OCI-M2 (cell line): ENCODE measurements around the gene KANTR.
"Not testable (repeated sequence)": the region's sequence is repeated elsewhere in the genome, so short reads cannot be mapped to it uniquely, and the experiment has no call there.

Experiments
- DNase-seq: peaks from one replicate; lab custom pipeline; 2025; ENCODE audit not compliant: unreplicated experiment; lab: John Stamatoyannopoulos, UW

Gene KANTR

DNA sequence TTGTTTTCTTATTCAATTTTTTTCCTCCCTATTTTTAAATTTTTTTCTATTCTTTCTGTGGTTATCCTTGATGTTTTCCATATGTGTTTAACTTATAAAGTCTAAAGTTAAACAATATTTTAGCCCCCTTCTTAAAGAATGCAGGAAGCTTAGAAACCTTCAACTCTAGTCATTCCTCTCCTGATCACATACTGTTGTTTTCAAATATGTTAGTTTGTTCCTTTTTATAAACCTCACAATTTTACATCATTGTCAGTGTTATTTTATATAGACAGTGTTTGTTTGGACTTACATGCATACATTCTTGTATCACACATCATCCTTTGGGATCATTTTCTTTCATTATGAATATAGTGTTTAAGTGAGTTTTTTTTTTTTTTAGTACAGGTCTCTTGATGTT, 31.6 kb downstream of the KANTR start:
- DNase-seq, result no peak

- DNase-seq, result no peak
Observed at GRCh38 chrX:53126377-53126776, 32.4 kb downstream of the KANTR start.

DNA sequence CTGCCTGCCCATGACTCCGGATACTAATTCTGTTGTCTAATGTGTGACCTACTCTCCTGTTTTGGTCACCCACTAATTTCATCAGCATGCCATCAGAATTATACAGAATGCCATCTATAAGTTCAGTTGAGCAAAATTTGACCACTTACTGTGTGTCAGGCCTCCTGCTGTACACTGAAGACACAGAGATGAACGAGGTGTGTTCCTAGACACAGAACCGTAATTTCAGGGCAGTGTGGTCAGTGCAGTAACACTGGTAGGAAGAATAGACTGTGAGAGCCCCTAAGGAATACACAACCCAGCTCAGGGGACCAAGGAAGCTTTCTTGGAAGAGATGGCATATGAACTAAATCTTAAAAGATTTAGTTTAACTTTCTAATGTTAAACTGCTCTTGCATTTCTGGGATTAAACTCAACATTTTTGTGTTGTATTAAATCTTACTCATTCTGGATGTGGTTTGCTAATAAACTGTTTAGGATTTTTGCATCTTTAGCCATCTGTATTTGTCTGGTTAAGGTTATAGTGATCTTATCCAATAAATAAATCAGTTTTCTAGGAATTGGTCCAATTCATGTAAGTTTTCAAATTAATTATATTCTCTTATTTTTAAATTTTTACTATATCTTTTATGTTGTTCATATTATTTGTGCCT, 34.3 kb downstream of the KANTR start:
- no peak for DNase-seq

GRCh38 chrX:53133400-53133799, 39.5 kb downstream of the KANTR start:
- no peak for DNase-seq

DNA sequence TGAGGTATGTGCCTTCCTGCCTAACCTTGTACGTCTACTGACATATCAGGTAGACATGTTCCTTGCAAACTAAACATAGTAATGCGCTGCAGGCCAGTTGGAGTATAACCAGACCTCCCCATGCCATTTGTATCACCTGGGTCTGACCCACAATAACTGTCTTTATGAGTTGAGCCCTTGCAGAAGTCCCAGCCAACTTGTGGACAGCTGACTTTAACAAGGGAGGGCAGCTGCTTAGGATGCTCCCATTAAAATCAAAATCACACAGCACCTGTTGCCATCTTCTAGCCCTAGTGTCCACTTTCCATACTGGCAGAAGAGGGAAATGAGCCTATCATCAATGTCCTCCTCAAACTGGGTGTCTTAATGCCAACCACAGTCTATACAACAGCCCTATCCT, 41.6 kb downstream of the KANTR start:
- no peak for DNase-seq

DNA sequence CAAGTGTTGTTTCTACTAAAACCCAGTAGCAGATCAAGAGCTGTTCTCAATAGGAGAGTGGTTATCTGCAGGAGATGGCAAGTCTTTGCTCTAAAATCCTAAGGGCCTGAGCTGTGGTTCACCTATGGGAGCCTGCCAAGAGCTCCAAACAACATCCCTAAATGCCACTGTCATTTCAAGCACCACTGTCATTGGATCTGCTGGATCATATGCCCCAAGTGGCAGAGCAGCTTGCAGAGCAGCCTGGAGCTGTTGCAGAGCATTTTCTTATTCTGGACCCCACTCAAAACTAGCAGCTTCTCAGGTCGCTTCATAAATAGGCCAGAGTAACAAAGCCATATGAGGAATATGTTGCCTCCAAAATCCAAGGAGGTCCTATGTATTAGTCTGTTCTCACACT, 59.6 kb downstream of the KANTR start:
- no peak for DNase-seq

- no peak for DNase-seq
Observed at GRCh38 chrX:53155512-53156206, 61.7 kb downstream of the KANTR start.

GRCh38 chrX:53156207-53156596, 62.3 kb downstream of the KANTR start:
- no peak for DNase-seq

DNA sequence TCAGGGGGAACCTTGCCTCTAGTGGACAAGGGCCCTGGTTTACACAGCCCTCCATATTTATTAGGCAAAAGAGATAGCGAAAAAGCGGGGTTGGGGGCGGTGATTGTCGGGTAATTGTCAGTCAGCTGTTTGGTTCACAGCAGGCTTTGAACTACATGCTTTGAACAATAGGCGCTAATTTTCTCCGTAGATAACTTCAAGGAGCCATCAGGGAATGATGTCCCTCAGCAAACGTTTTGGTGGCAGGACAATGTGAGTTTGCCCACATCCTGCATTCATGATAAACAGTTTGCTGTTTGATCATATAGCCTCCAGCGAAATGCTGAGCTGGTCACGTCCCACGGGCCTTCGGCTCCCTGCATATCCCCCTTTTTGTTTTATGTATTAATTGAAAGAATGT, 65.2 kb downstream of the KANTR start:
- no peak for DNase-seq

DNA sequence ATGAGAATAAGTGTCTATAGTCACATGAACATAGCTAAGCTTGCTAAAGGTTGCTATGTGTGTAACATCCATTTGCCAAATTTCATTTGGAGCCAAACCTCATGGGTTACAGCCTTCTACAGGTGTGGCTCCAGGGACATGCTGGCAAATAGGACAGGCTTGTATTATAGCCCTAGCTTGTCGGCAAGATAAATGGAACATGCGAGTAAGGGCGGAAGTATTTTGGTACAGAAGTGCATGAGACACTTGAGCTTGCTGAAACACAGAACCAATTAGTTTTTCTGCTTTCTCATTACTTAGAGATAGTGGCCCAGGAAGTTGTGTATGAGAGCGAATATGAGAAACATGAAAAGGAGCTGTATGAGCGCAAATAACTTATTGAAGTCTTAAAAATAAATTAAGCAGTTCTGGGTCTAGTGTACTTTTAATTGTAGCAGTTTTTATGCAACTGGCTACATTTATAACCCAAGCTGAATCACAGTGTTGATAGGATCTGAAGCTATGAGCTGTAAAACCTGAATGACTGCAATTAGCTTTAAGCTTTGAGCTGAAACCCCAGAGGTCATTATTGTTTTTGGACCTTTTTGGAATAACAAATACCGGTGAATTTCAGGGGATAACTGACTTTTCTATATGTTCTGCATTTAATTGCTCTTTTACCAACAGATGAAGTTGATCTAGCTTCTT, 66.5 kb downstream of the KANTR start:
- DNase-seq, result no peak

DNA sequence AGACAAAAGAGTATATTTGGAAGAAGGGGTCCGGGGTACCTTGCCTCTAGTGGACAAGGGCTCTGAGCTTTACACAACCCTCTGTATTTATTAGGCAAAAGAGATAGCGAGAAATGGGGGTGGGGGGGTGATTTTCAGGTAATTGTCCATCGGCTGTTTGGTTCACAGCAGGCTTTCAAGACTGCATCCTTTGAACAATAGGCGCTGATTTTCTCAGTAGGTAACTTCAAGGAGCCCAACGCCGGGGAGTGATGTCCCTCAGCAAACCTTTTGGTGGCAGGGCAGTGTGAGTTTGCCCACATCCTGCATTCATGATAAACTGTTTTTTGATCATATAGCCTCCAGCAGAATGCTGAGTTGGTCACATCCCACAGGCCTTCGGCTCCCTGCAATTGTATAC, 69.5 kb downstream of the KANTR start:
- DNase-seq, result no peak

GRCh38 chrX:53164566-53164965, 70.6 kb downstream of the KANTR start:
- not testable (repeated sequence) for DNase-seq

DNA sequence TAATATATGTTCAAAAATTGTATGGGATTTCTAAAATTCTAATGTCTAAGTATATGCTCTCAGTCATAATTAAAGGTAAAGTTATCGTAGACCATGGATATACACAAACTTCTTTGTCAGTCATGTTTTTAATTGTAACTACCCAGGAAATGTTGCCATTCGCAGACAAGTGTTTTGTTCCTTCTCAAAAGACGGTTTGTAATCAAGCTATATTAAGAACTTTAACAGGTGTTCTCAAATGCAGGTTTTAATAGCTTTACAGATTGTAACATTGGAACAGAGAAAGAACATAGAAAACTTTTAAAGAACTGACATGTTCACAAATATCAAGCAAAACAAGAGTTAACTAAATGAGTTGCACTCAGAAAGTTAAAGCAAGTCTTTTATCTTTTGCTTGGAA, 72.2 kb downstream of the KANTR start:
- DNase-seq, result no peak

GRCh38 chrX:53171356-53171755, 77.4 kb downstream of the KANTR start:
- no peak for DNase-seq
